ENCODE measurements around the gene TRAM2. TPM values are rescaled to one million over a fixed set of nuclear protein-coding genes. Genes with fewer than 3 reads are reported as not detected.

Gene TRAM2
- total and polyA plus RNA-seq, 2 of the 4 experiments (the other 2 are of a cell fraction), result 77.2 to 95.7 TPM

GRCh38 chr6:52517502-52518278 lies 59.2 kb downstream of the TRAM2 start:
- TF ChIP-seq BHLHE40 (IDR thresholded peaks at IDR 0.05; ENCODE audit: low read depth, low read length), result peak; percentile 54
- TF ChIP-seq RCOR1 (IDR thresholded peaks at IDR 0.05; ENCODE audit: insufficient replicate concordance, low read length), result peak; percentile 36
- no peak for TF ChIP-seq SMC3 (IDR thresholded peaks at IDR 0.05; ENCODE audit: low read depth, low read length)
- TF ChIP-seq CTCF (conservative IDR thresholded peaks at IDR 0.05; ENCODE audit: low read depth, low read length), result no peak
- no peak for TF ChIP-seq ELK1 (IDR thresholded peaks at IDR 0.05; ENCODE audit: borderline replicate concordance, low read depth, low read length)
- TF ChIP-seq NFE2L2 (IDR thresholded peaks at IDR 0.05; ENCODE audit: low read depth, low read length), result peak; percentile 29; the same call in 1 of the 2 replicates
- peak; percentile 62; the same call in 1 of the 2 replicates for TF ChIP-seq CEBPB (IDR thresholded peaks at IDR 0.05; ENCODE audit: low read depth, low read length)
- TF ChIP-seq FOS (IDR thresholded peaks at IDR 0.05; ENCODE audit: low read depth, low read length), result peak; percentile 99
- TF ChIP-seq MAZ (IDR thresholded peaks at IDR 0.05; ENCODE audit: borderline replicate concordance, low read depth, low read length), result peak; percentile 94
- peak; percentile 72 for TF ChIP-seq POLR2A (IDR thresholded peaks at IDR 0.05; ENCODE audit: low read depth, low read length)
- TF ChIP-seq RAD21 (IDR thresholded peaks at IDR 0.05; ENCODE audit: low read length), result peak; percentile 30; the same call in 1 of the 2 replicates
- Histone ChIP-seq H2AFZ (replicated peaks; ENCODE audit: low read length, poor library complexity) (peak overlapping the region; percentile 65), H3K14ac (replicated peaks; ENCODE audit: low read depth, low read length) (peak overlapping the region; percentile 95), H3K23ac (ENCODE audit: low read depth, low read length) (peak overlapping the region; percentile 93), H2BK20ac (ENCODE audit: low read depth, low read length) (peak overlapping the region; percentile 90), H3K4me2 (ENCODE audit: low read depth, low read length) (peak overlapping the region; percentile 65), H2AK5ac (ENCODE audit: low read depth, low read length) (peak overlapping the region; percentile 100), H2BK120ac (ENCODE audit: low read depth, low read length) (peak overlapping the region; percentile 95), H2AK9ac (replicated peaks; ENCODE audit: low read depth, low read length, poor library complexity) (peak overlapping the region; percentile 91), H2BK15ac (ENCODE audit: low read depth, low read length) (peak overlapping the region; percentile 97), H3K4me1 (ENCODE audit: control insufficient read depth, insufficient read depth, low read length) (peaks cover 48% of the 10 kb centered on the region), H3K27ac (ENCODE audit: insufficient read depth, low read length) (peak overlapping the region; percentile 90), H3K79me1 (ENCODE audit: low read depth in 1 of 2, low read length in 2 of 2) (peaks cover 28 to 85% of the 10 kb centered on the region in 2 experiments), H3K27me3 (ENCODE audit: control insufficient read depth, insufficient read depth, low read length) (no peaks in the 10 kb centered on the region), H3K9me3 (ENCODE audit: control insufficient read depth, insufficient read depth, low read length) (no peaks in the 10 kb centered on the region), H4K5ac (ENCODE audit: low read depth, low read length) (peak overlapping the region; percentile 68), H3K4me3 (ENCODE audit: insufficient read depth, low read depth, low read length) (no peak overlapping the region), H3K56ac (ENCODE audit: extremely low read depth, insufficient read depth, low read length) (peak overlapping the region; percentile 93), H3K18ac (ENCODE audit: low read depth, low read length) (peak overlapping the region; percentile 87), H3K4ac (ENCODE audit: low read depth, low read length) (peak overlapping the region; percentile 95), H2BK5ac (ENCODE audit: low read depth, low read length, poor library complexity, severe bottlenecking) (peak overlapping the region; percentile 94), H4K91ac (ENCODE audit: insufficient read depth, low read depth, low read length) (peak overlapping the region; percentile 97), H3K36me3 (ENCODE audit: control insufficient read depth, insufficient read depth, low read length) (peaks cover 30% of the 10 kb centered on the region), H4K8ac (ENCODE audit: low read depth in 2 of 2, low read length in 2 of 2) (peak overlapping the region; percentile 63 to 97), H3K9ac (ENCODE audit: low read depth, low read length) (peak overlapping the region; percentile 54), H3K9me1 (ENCODE audit: insufficient read depth, low read length) (peaks cover 40% of the 10 kb centered on the region), H4K20me1 (ENCODE audit: insufficient read depth, low read length) (peaks cover 10% of the 10 kb centered on the region; the same call in 1 of the 2 replicates)
- in situ Hi-C loops (cut with MboI; ENCODE audit: low sequenced_read_pairs) (loop anchor here (10.0 kb wide), 1 partner anchor 127 kb away; no protein-coding TSS in a partner anchor), intact Hi-C loops (cut with micrococcal nuclease) (loop anchor here (1.0 to 5.0 kb wide), 4 partner anchors 22 to 95 kb away; partner anchors contain the start of genes EFHC1 and TRAM2), dilution Hi-C loops (cut with HindIII; ENCODE audit: low sequenced_read_pairs, unreplicated experiment) (no loop called here)
- ChIA-PET POLR2A (ENCODE audit: unreplicated experiment) (no interaction called here), CTCF (no interaction called here)
- DNase-seq (peak; percentile 98), ATAC-seq (ENCODE audit: low read depth) (peak; percentile 74)
- no TSS peak for BruUV-seq (replicated peaks)
- 39% methylated on average over 4 of the region's 14 CpGs; no CpG with 5 or more reads in 1 of the 2 experiments for WGBS, 2 experiments (ENCODE audit: extremely low coverage in 2 of 2, insufficient read length in 1 of 2)

All from IMR-90 (cell line).